HepG2 (cell line): Measurements from ENCODE around the gene TUBA4B. TPM values are rescaled to one million over a fixed set of nuclear protein-coding genes. Genes with fewer than 3 reads are reported as not detected.

Source experiments
- CENPT ChIP-seq: sonication (generic); formaldehyde crosslinking; IDR thresholded peaks from 2 replicates; pipeline ENCODE4 v1.8.0; 2022; ENCODE audit warnings: low read depth, mild to moderate bottlenecking, moderate library complexity, missing genetic modification reagents
- FIP1L1 ChIP-seq: fragments of 200-400 bp; formaldehyde crosslinking; IDR thresholded peaks from 2 replicates; pipeline ENCODE4 v1.6.1; 2018; ENCODE audit warnings: low read depth, mild to moderate bottlenecking, low read length, moderate library complexity, borderline replicate concordance; ENCODE audit not compliant: insufficient read depth
- HMGXB3 ChIP-seq: sonication (generic); formaldehyde crosslinking; IDR thresholded peaks from 2 replicates; pipeline ENCODE4 v1.4.0; 2020; ENCODE audit warnings: missing genetic modification reagents, borderline replicate concordance
- NFE2L1 ChIP-seq: sonication (generic); formaldehyde crosslinking; IDR thresholded peaks from 2 replicates; pipeline ENCODE4 v1.4.0; 2020; ENCODE audit warnings: missing genetic modification reagents, mild to moderate bottlenecking, borderline replicate concordance
- ZNF17 ChIP-seq: sonication (generic); formaldehyde crosslinking; IDR thresholded peaks from 2 replicates; pipeline ENCODE4 v1.5.0; 2020; ENCODE audit warnings: mild to moderate bottlenecking, missing genetic modification reagents
- ZNF644 ChIP-seq: IDR thresholded peaks from 2 replicates; pipeline ENCODE4 v1.6.1; 2016; ENCODE audit warnings: low read depth
- ZNF766 ChIP-seq: sonication (generic); formaldehyde crosslinking; IDR thresholded peaks from 2 replicates; pipeline ENCODE4 v1.5.0; 2020; ENCODE audit warnings: missing genetic modification reagents, borderline replicate concordance
- polyA plus RNA-seq, 8 experiments: library from polyadenylated mRNA; depleted of rRNA in 3 of 8; stranded (reverse) in 7 of 8; unstranded in 1 of 8; fragments of >200 nt; fragmentation: Illumina TruSeq in 4 of 8; extraction: Trizol in 4 of 8; gene quantifications; 2 replicates each; pipeline versions ENCODE4 v1.2.1 to v1.2.3, GENCODE V29; 2011 to 2016; ENCODE audit warnings: low read depth in 4 of 8, missing spikeins in 1 of 8, mixed read lengths in 1 of 8; ENCODE audit not compliant: insufficient read depth in 1 of 8
- total RNA-seq, 5 experiments: library from RNA; depleted of rRNA; stranded (reverse); fragments of >200 nt; fragmentation: Illumina TruSeq; extraction: Trizol; gene quantifications; 2 replicates each; pipeline ENCODE4 v1.2.3, GENCODE V29; 2016; ENCODE audit warnings: low read depth in 1 of 5
- TF ChIP-seq, protein P1 (sequence below): fragments of 450-650 bp; IDR thresholded peaks from 2 replicates; pipeline ENCODE4 v1.6.1; 2016
- TF ChIP-seq, protein P2 (sequence below), 2 experiments: IDR thresholded peaks; 2 replicates each; pipeline ENCODE4 v1.6.1; 2011 to 2012; ENCODE audit warnings: low read length in 2 of 2, borderline replicate concordance in 1 of 2, low read depth in 1 of 2, mild to moderate bottlenecking in 1 of 2, moderate library complexity in 1 of 2

TUBA4B gene
- total and polyA plus RNA-seq, 2 of the 13 experiments (the other 11 are each of a cell fraction or from before 2014, with no cell fraction given) = 0.18 to 0.22 TPM

DNA sequence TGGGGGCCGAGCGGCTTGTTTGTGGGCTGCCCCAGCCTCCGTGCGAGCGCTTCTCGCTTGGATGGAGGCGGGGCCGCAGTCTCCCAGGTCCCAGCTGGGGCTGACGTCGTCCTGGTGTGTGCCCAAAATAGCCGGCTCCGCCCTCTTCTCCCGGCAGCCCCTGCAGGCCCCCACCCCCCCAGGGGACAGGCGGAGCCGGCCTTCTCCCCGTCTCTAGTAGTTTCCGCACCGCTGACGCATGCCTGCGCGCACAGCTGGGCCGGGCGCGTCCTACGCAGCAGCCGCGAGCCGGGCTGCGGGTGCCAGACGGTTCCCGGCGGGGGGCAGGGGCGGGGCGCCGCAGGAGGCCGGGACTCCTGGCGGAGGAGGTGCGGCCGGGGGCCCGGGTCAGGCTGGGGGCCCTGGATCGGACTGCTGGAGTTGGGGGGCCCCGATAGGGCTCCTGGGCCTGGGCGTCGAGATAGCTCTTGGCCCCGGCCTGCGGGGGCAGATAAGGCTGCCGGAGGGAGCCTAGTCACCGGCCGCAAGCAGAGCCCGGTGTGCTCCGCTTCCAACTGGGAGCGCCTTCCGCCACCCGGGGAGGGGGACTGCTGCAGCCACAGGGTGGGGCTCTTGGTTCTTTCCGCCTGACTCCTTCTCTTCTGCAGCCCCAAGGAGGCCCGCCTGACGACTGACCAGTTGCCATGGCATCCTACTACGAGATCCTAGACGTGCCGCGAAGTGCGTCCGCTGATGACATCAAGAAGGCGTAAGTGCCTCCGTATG, 26.3 kb downstream of the TUBA4B start, which contains the start of gene DNAJB2 (continued):
- TF ChIP-seq, protein P1, sequence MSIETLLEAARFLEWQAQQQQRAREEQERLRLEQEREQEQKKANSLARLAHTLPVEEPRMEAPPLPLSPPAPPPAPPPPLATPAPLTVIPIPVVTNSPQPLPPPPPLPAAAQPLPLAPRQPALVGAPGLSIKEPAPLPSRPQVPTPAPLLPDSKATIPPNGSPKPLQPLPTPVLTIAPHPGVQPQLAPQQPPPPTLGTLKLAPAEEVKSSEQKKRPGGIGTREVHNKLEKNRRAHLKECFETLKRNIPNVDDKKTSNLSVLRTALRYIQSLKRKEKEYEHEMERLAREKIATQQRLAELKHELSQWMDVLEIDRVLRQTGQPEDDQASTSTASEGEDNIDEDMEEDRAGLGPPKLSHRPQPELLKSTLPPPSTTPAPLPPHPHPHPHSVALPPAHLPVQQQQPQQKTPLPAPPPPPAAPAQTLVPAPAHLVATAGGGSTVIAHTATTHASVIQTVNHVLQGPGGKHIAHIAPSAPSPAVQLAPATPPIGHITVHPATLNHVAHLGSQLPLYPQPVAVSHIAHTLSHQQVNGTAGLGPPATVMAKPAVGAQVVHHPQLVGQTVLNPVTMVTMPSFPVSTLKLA = 0 out of 2 replicates have a peak, but pooled peaks have one; percentile 19
- TF ChIP-seq NFE2L1 (CRISPR knock-in tag) = no peak
- TF ChIP-seq CENPT (CRISPR knock-in tag) = no peak
- peak; percentile 60; the same call in 1 of the 2 replicates for TF ChIP-seq HMGXB3 (CRISPR knock-in tag)
- peak; percentile 67; the same call in 1 of the 2 replicates for TF ChIP-seq ZNF766 (CRISPR knock-in tag)
- TF ChIP-seq ZNF644 (CRISPR knock-in tag) = no peak
- no peak for TF ChIP-seq FIP1L1
- no peak for TF ChIP-seq ZNF17 (CRISPR knock-in tag)
- TF ChIP-seq, protein P2, sequence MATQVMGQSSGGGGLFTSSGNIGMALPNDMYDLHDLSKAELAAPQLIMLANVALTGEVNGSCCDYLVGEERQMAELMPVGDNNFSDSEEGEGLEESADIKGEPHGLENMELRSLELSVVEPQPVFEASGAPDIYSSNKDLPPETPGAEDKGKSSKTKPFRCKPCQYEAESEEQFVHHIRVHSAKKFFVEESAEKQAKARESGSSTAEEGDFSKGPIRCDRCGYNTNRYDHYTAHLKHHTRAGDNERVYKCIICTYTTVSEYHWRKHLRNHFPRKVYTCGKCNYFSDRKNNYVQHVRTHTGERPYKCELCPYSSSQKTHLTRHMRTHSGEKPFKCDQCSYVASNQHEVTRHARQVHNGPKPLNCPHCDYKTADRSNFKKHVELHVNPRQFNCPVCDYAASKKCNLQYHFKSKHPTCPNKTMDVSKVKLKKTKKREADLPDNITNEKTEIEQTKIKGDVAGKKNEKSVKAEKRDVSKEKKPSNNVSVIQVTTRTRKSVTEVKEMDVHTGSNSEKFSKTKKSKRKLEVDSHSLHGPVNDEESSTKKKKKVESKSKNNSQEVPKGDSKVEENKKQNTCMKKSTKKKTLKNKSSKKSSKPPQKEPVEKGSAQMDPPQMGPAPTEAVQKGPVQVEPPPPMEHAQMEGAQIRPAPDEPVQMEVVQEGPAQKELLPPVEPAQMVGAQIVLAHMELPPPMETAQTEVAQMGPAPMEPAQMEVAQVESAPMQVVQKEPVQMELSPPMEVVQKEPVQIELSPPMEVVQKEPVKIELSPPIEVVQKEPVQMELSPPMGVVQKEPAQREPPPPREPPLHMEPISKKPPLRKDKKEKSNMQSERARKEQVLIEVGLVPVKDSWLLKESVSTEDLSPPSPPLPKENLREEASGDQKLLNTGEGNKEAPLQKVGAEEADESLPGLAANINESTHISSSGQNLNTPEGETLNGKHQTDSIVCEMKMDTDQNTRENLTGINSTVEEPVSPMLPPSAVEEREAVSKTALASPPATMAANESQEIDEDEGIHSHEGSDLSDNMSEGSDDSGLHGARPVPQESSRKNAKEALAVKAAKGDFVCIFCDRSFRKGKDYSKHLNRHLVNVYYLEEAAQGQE (IDR thresholded peaks at IDR 0.05; ENCODE audit: borderline replicate concordance in 1 of 2, low read depth in 1 of 2, low read length in 2 of 2) = no peak
